ENCODE measurements around the gene COPE.
"Not testable (repeated sequence)": the region's sequence is repeated elsewhere in the genome, so short reads cannot be mapped to it uniquely, and the experiment has no call there.

COPE gene

GRCh38 chr19:18905058-18905456 is 14.1 kb downstream of the COPE start:
- in situ Hi-C loops (cut with HindIII; ENCODE audit: low sequenced_read_pairs), result no loop called here
- no peak for DNase-seq (ENCODE audit: low read depth)
- H3K4me3 ChIP-seq (ENCODE audit: low read depth, low read length), result no peak overlapping the region
- no peak for TF ChIP-seq CTCF (IDR thresholded peaks at IDR 0.05; ENCODE audit: low read depth, low read length, missing control alignments)

GRCh38 chr19:18904334-18905057 is 14.7 kb downstream of the COPE start:
- H3K4me3 ChIP-seq (ENCODE audit: low read depth, low read length), result no peak overlapping the region
- no peak for TF ChIP-seq CTCF (IDR thresholded peaks at IDR 0.05; ENCODE audit: low read depth, low read length, missing control alignments)
- in situ Hi-C loops (cut with HindIII; ENCODE audit: low sequenced_read_pairs), result no loop called here
- no peak for DNase-seq (ENCODE audit: low read depth)

- DNase-seq (ENCODE audit: low read depth), result no peak
- no peak for TF ChIP-seq CTCF (IDR thresholded peaks at IDR 0.05; ENCODE audit: low read depth, low read length, missing control alignments)
- in situ Hi-C loops (cut with HindIII; ENCODE audit: low sequenced_read_pairs), result no loop called here
- no peak overlapping the region for H3K4me3 ChIP-seq (ENCODE audit: low read depth, low read length)
Observed at GRCh38 chr19:18903156-18904037, 15.8 kb downstream of the COPE start.

- H3K4me3 ChIP-seq (ENCODE audit: low read depth, low read length); DNase-seq (ENCODE audit: low read depth); in situ Hi-C loops (cut with HindIII; ENCODE audit: low sequenced_read_pairs): not testable (repeated sequence)
Observed at GRCh38 chr19:18902519-18902918, 16.7 kb downstream of the COPE start.

GRCh38 chr19:18901491-18901890 is 17.7 kb downstream of the COPE start:
- H3K4me3 ChIP-seq (ENCODE audit: low read depth, low read length), result no peak overlapping the region
- no peak for TF ChIP-seq CTCF (IDR thresholded peaks at IDR 0.05; ENCODE audit: low read depth, low read length, missing control alignments)
- DNase-seq (ENCODE audit: low read depth), result no peak
- in situ Hi-C loops (cut with HindIII; ENCODE audit: low sequenced_read_pairs), result no loop called here

- TF ChIP-seq CTCF (IDR thresholded peaks at IDR 0.05; ENCODE audit: low read depth, low read length, missing control alignments), result no peak
- no peak for DNase-seq (ENCODE audit: low read depth)
- no peak overlapping the region for H3K4me3 ChIP-seq (ENCODE audit: low read depth, low read length)
- in situ Hi-C loops (cut with HindIII; ENCODE audit: low sequenced_read_pairs), result no loop called here
Observed at GRCh38 chr19:18900700-18901481, 18.3 kb downstream of the COPE start.

Data from astrocyte of the cerebellum (primary cell).